Peyer's patch (tissue), 4 donors: ENCODE results near the gene DACT3.
"Not testable (repeated sequence)": the region's sequence is repeated elsewhere in the genome, so short reads cannot be mapped to it uniquely, and the experiment has no call there.

ENCODE experiments used
- CTCF ChIP-seq, 6 experiments: fragments of 450-650 bp in 4 of 6; fragments of 200-600 bp in 2 of 6; sonication (generic) in 1 of 6; IDR thresholded peaks; one replicate each; pipeline ENCODE4 v1.5.1; 2017 to 2019; ENCODE audit warnings: antibody characterized with exemption in 6 of 6, mild to moderate bottlenecking in 3 of 6, moderate library complexity in 1 of 6
- POLR2A ChIP-seq, 2 donors: fragments of 450-650 bp; IDR thresholded peaks; one replicate each; pipeline ENCODE4 v1.5.1; 2017; ENCODE audit warnings: antibody characterized with exemption in 2 of 2, mild to moderate bottlenecking in 2 of 2, moderate library complexity in 2 of 2

- not testable (repeated sequence) for TF ChIP-seq CTCF, POLR2A (IDR thresholded peaks at IDR 0.05)
Observed at GRCh38 chr19:46628970-46629369, 32.0 kb downstream of the DACT3 start.
